Gastrocnemius medialis (tissue), 4 donors: ENCODE results near the gene SBSN. TPM values are rescaled to one million over a fixed set of nuclear protein-coding genes. Genes with fewer than 3 reads are reported as not detected.
A peak's percentile ranks its signal among the peaks of the same experiment; 100 is the strongest.

ENCODE experiments used
- ATAC-seq, 2 donors: fragments of 150-250 bp; one replicate each; pipeline ENCODE4 v1.9.1; 2016
- DNase-seq, 2 donors: peaks; one replicate each; pipeline ENCODE4 v3.0.0-alpha.2; 2019
- H3K27ac ChIP-seq, 4 donors: fragments of 200-600 bp; sonication (generic); 1 replicate in 1 of 4; 2 replicates in 3 of 4; pipeline ENCODE4 v1.5.1; 2016 to 2018; ENCODE audit warnings: mild to moderate bottlenecking in 2 of 4, moderate library complexity in 1 of 4
- H3K27me3 ChIP-seq, 3 donors: fragments of 200-600 bp; sonication (generic) in 2 of 3; 1 replicate in 1 of 3; 2 replicates in 2 of 3; pipeline versions ENCODE4 v1.5.1 to v1.6.0; 2016 to 2019; ENCODE audit warnings: mild to moderate bottlenecking in 1 of 3, moderate library complexity in 1 of 3
- H3K36me3 ChIP-seq, 2 donors: fragments of 200-600 bp; sonication (generic) in 1 of 2; one replicate each; pipeline ENCODE4 v1.5.1; 2017 to 2018
- H3K4me1 ChIP-seq, 2 donors: fragments of 200-600 bp; sonication (generic) in 1 of 2; one replicate each; pipeline ENCODE4 v1.5.1; 2016 to 2017; ENCODE audit warnings: mild to moderate bottlenecking in 2 of 2
- H3K4me3 ChIP-seq, 4 donors: fragments of 200-600 bp; sonication (generic) in 3 of 4; 1 replicate in 1 of 4; 2 replicates in 3 of 4; pipeline ENCODE4 v1.5.1; 2016 to 2019; ENCODE audit warnings: mild to moderate bottlenecking in 2 of 4
- H3K9me3 ChIP-seq, 3 donors: fragments of 200-600 bp; sonication (generic) in 2 of 3; 1 replicate in 1 of 3; 2 replicates in 2 of 3; pipeline ENCODE4 v1.5.1; 2016 to 2019
- CTCF ChIP-seq, 5 experiments: fragments of 450-650 bp in 3 of 5; fragments of 200-600 bp in 2 of 5; sonication (generic) in 2 of 5; IDR thresholded peaks in 4 of 5; conservative IDR thresholded peaks in 1 of 5; 1 replicate in 4 of 5; 2 replicates in 1 of 5; pipeline ENCODE4 v1.5.1; 2016 to 2019; ENCODE audit warnings: antibody characterized with exemption in 5 of 5, mild to moderate bottlenecking in 3 of 5, moderate library complexity in 3 of 5
- POLR2A ChIP-seq, 2 donors: fragments of 450-650 bp; IDR thresholded peaks; one replicate each; pipeline ENCODE4 v1.6.1; 2017; ENCODE audit warnings: antibody characterized with exemption in 2 of 2, mild to moderate bottlenecking in 2 of 2, moderate library complexity in 2 of 2
- in situ Hi-C, 4 donors: fragments of 200-750 bp; cut with MboI; loops; one replicate each; pipeline versions ENCODE4 v1.15.0 to v1.8.0; 2017; ENCODE audit warnings: low sequenced_read_pairs in 4 of 4
- intact Hi-C: fragments of 100-400 bp; cut with DNase I; formaldehyde crosslinking; loops from one replicate; pipeline ENCODE4 v1.15.1; 2023; ENCODE audit warnings: low total_unique reads
- total RNA-seq, 4 donors: library from RNA; depleted of rRNA; stranded (reverse); fragments of >200 nt; gene quantifications; one replicate each; pipeline versions ENCODE4 v1.1.0 to v1.2.3, GENCODE V29; 2016

Gene SBSN
- total RNA-seq, 4 donors from 2014 or later: not detected

GRCh38 chr19:35510626-35510964 is 17.5 kb downstream of the SBSN start:
- intact Hi-C loops (no loop called here), in situ Hi-C loops (no loop called here)
- TF ChIP-seq POLR2A (IDR thresholded peaks at IDR 0.05) (no peak), CTCF (IDR thresholded peaks at IDR 0.05 in 4 of 5, conservative IDR thresholded peaks at IDR 0.05 in 1 of 5) (peak in 2 of 5 experiments; percentile 2 to 18)
- Histone ChIP-seq H3K4me3 (no peak overlapping the region), H3K27ac (no peak overlapping the region), H3K27me3 (peaks cover 44 to 58% (median 46%) of the 10 kb centered on the region in 3 donors), H3K4me1 (peaks cover 0 to 4% of the 10 kb centered on the region in 2 donors), H3K9me3 (no peaks in the 10 kb centered on the region), H3K36me3 (no peaks in the 10 kb centered on the region)
- no peak for ATAC-seq
- no peak for DNase-seq

GRCh38 chr19:35509861-35510625 is 18.1 kb downstream of the SBSN start:
- intact Hi-C loops (no loop called here), in situ Hi-C loops (no loop called here)
- Histone ChIP-seq H3K27me3 (peaks cover 44 to 58% (median 46%) of the 10 kb centered on the region in 3 donors), H3K9me3 (no peaks in the 10 kb centered on the region), H3K36me3 (no peaks in the 10 kb centered on the region), H3K4me3 (peak overlapping the region in 3 of 4 donors; percentile 10 to 25 (median 12)), H3K4me1 (peaks cover 0 to 4% of the 10 kb centered on the region in 2 donors), H3K27ac (no peak overlapping the region)
- TF ChIP-seq CTCF (IDR thresholded peaks at IDR 0.05 in 4 of 5, conservative IDR thresholded peaks at IDR 0.05 in 1 of 5) (peak; percentile 52 to 89 (median 77)), POLR2A (IDR thresholded peaks at IDR 0.05) (no peak)
- peak in 1 of 2 donors; percentile 46 for ATAC-seq
- DNase-seq: peak in 1 of 2 donors; percentile 21

GRCh38 chr19:35509018-35509652 is 19.0 kb downstream of the SBSN start:
- TF ChIP-seq POLR2A (IDR thresholded peaks at IDR 0.05) (no peak), CTCF (IDR thresholded peaks at IDR 0.05 in 4 of 5, conservative IDR thresholded peaks at IDR 0.05 in 1 of 5) (no peak)
- H3K36me3 ChIP-seq: no peaks in the 10 kb centered on the region
- peaks cover 40 to 55% (median 44%) of the 10 kb centered on the region in 3 donors for H3K27me3 ChIP-seq
- no peak for DNase-seq
- no peaks in the 10 kb centered on the region for H3K9me3 ChIP-seq
- H3K4me3 ChIP-seq: no peak overlapping the region
- H3K4me1 ChIP-seq: peaks cover 0 to 4% of the 10 kb centered on the region in 2 donors
- ATAC-seq: no peak
- intact Hi-C loops (no loop called here), in situ Hi-C loops (no loop called here)
- H3K27ac ChIP-seq: no peak overlapping the region

- ATAC-seq (no peak), DNase-seq (no peak)
- TF ChIP-seq CTCF (IDR thresholded peaks at IDR 0.05 in 4 of 5, conservative IDR thresholded peaks at IDR 0.05 in 1 of 5): no peak
- TF ChIP-seq POLR2A (IDR thresholded peaks at IDR 0.05): no peak
- H3K9me3 ChIP-seq: no peaks in the 10 kb centered on the region
- intact Hi-C loops (no loop called here), in situ Hi-C loops (no loop called here)
- no peak overlapping the region for H3K4me3 ChIP-seq
- H3K27ac ChIP-seq: no peak overlapping the region
- H3K36me3 ChIP-seq: no peaks in the 10 kb centered on the region
- peaks cover 0 to 4% of the 10 kb centered on the region in 2 donors for H3K4me1 ChIP-seq
- H3K27me3 ChIP-seq: peaks cover 37 to 51% (median 40%) of the 10 kb centered on the region in 3 donors
These were observed 20.0 kb downstream of the SBSN start for GRCh38 chr19:35508129-35508528.
